Mesenchymal stem cell (in vitro differentiated cells and primary cell): Measurements from ENCODE around the gene CDIP1.

Experiments
- DNase-seq: peaks from one replicate; pipeline ENCODE4 v3.0.0-alpha.2; 2013
- H2AFZ ChIP-seq: one replicate; pipeline ENCODE4 v1.6.1; 2013; ENCODE audit warnings: low read depth, mild to moderate bottlenecking, control low read depth, inconsistent platforms, low read length, moderate library complexity
- H2AK5ac ChIP-seq: 2 replicates; pipeline ENCODE4 v1.6.1; 2013; ENCODE audit warnings: low read length, moderate library complexity, mild to moderate bottlenecking, inconsistent platforms; ENCODE audit not compliant: severe bottlenecking
- H2BK120ac ChIP-seq: one replicate; pipeline ENCODE4 v1.6.1; 2013; ENCODE audit warnings: low read depth, mild to moderate bottlenecking, inconsistent platforms, low read length, moderate library complexity
- H2BK12ac ChIP-seq, 2 experiments: one replicate each; pipeline ENCODE4 v1.6.1; 2013; ENCODE audit warnings: inconsistent platforms in 2 of 2, low read length in 2 of 2, mild to moderate bottlenecking in 2 of 2, moderate library complexity in 2 of 2, control low read depth in 1 of 2
- H2BK15ac ChIP-seq: one replicate; pipeline ENCODE4 v1.6.1; 2013; ENCODE audit warnings: mild to moderate bottlenecking, low read depth, inconsistent platforms; ENCODE audit not compliant: poor library complexity, severe bottlenecking
- H2BK5ac ChIP-seq: 2 replicates; pipeline ENCODE4 v1.6.1; 2013; ENCODE audit warnings: low read depth, mild to moderate bottlenecking, low read length, control low read depth, inconsistent platforms; ENCODE audit not compliant: poor library complexity, severe bottlenecking
- H3K14ac ChIP-seq, 2 experiments: one replicate each; pipeline ENCODE4 v1.6.1; 2013; ENCODE audit warnings: inconsistent platforms in 2 of 2, low read length in 2 of 2, control low read depth in 1 of 2, mild to moderate bottlenecking in 1 of 2, moderate library complexity in 1 of 2
- H3K18ac ChIP-seq, 2 experiments: one replicate each; pipeline ENCODE4 v1.6.1; 2013; ENCODE audit warnings: inconsistent platforms in 2 of 2, low read length in 2 of 2, control low read depth in 1 of 2, low read depth in 1 of 2, mild to moderate bottlenecking in 1 of 2
- H3K23ac ChIP-seq, 2 experiments: one replicate each; pipeline ENCODE4 v1.6.1; 2013; ENCODE audit warnings: inconsistent platforms in 2 of 2, low read length in 2 of 2, mild to moderate bottlenecking in 2 of 2, moderate library complexity in 2 of 2, control low read depth in 1 of 2
- H3K27ac ChIP-seq: 2 replicates; pipeline ENCODE4 v1.5.1; 2013; ENCODE audit warnings: mild to moderate bottlenecking, moderate library complexity, low read length, control low read depth, inconsistent platforms; ENCODE audit not compliant: poor library complexity, severe bottlenecking
- H3K27me3 ChIP-seq, 2 experiments: 2 replicates each; pipeline versions ENCODE4 v1.6.1 to v1.7.0; 2013; ENCODE audit warnings: low read length in 2 of 2, mild to moderate bottlenecking in 2 of 2, moderate library complexity in 2 of 2, control low read depth in 1 of 2, inconsistent platforms in 1 of 2; ENCODE audit not compliant: control insufficient read depth in 1 of 2, insufficient read depth in 1 of 2
- H3K36me3 ChIP-seq, 2 experiments: 2 replicates each; pipeline versions ENCODE4 v1.6.1 to v1.7.0; 2013; ENCODE audit warnings: low read length in 2 of 2, control low read depth in 1 of 2, inconsistent platforms in 1 of 2, low read depth in 1 of 2, mild to moderate bottlenecking in 1 of 2; ENCODE audit not compliant: insufficient read depth in 2 of 2, control insufficient read depth in 1 of 2
- H3K4ac ChIP-seq, 2 experiments: one replicate each; pipeline ENCODE4 v1.6.1; 2013; ENCODE audit warnings: inconsistent platforms in 2 of 2, low read length in 2 of 2, mild to moderate bottlenecking in 2 of 2, moderate library complexity in 2 of 2, control low read depth in 1 of 2, low read depth in 1 of 2
- H3K4me1 ChIP-seq: 2 replicates; pipeline ENCODE4 v1.6.1; 2013; ENCODE audit warnings: low read depth, low read length, control low read depth; ENCODE audit not compliant: control insufficient read depth, insufficient read depth
- H3K4me2 ChIP-seq: 2 replicates; pipeline ENCODE4 v1.6.1; 2013; ENCODE audit warnings: low read length, mild to moderate bottlenecking, inconsistent platforms; ENCODE audit not compliant: poor library complexity, severe bottlenecking
- H3K4me3 ChIP-seq, 2 experiments: 2 replicates each; pipeline versions ENCODE4 v1.5.1 to v1.7.0; 2013; ENCODE audit warnings: low read length in 2 of 2, mild to moderate bottlenecking in 2 of 2, control low read depth in 1 of 2, low read depth in 1 of 2; ENCODE audit not compliant: insufficient read depth in 1 of 2
- H3K79me1 ChIP-seq: replicated peaks from 2 replicates; pipeline ENCODE4 v1.6.1; 2013; ENCODE audit warnings: mild to moderate bottlenecking, control low read depth, low read length, inconsistent platforms; ENCODE audit not compliant: poor library complexity, severe bottlenecking
- H3K9ac ChIP-seq: 2 replicates; pipeline ENCODE4 v1.7.0; 2013; ENCODE audit warnings: mild to moderate bottlenecking, low read length, moderate library complexity
- H3K9me3 ChIP-seq: 2 replicates; pipeline ENCODE4 v1.7.0; 2013; ENCODE audit warnings: mild to moderate bottlenecking, low read length; ENCODE audit not compliant: control insufficient read depth
- H4K8ac ChIP-seq: one replicate; pipeline ENCODE4 v1.6.1; 2013; ENCODE audit warnings: inconsistent platforms, mild to moderate bottlenecking, low read length, moderate library complexity
- H4K91ac ChIP-seq: one replicate; pipeline ENCODE4 v1.6.1; 2013; ENCODE audit warnings: mild to moderate bottlenecking, low read length, inconsistent platforms
- WGBS: methylation state at CpG from one replicate; pipeline ENCODE4 v1.1.7; 2013; ENCODE audit warnings: mixed read lengths; 5-methylcytosine and 5-hydroxymethylcytosine counted together

The CDIP1 gene

GRCh38 chr16:4572715-4573114, 34.1 kb upstream of the CDIP1 start:
- WGBS = 62% methylated on average over 4 of the region's 4 CpGs

DNA sequence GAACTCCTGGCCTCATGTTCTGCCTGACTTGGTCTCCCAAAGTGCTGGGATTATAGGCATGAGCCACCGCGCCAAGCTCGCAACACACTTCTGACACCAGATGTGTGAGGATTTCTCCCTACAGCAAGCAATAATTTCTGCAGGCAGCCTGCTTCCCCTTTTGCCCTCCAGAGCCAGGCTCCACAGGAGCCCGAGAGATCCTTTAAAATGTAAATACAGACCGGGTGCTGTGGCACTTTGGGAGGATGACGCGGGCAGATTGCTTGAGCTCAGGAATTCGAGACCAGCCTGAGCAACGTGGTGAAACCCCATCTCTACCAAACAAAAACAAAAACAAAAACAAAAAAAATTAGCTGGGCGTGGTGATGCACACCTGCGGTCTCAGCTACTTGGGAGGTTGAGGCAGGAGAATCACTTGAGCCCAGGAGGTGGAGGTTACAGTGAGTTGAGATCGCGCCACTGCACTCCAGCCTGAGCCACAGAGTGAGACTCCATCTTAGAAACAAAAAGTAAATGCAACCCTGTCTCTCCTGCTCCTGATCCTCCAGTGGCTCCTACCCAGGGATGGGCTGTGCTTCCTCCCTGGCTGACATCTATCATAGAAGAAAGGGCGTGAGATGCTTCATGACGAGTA, 32.2 kb upstream of the CDIP1 start:
- Histone ChIP-seq H4K91ac (no peak overlapping the region), H3K36me3 (no peaks in the 10 kb centered on the region), H2BK120ac (no peak overlapping the region), H2BK5ac (no peak overlapping the region), H3K4me1 (peaks cover 3% of the 10 kb centered on the region), H3K4me2 (no peak overlapping the region), H3K18ac (no peak overlapping the region), H3K79me1 (no peaks in the 10 kb centered on the region), H3K9me3 (no peaks in the 10 kb centered on the region), H2AK5ac (no peak overlapping the region), H2BK15ac (no peak overlapping the region), H2AFZ (no peak overlapping the region), H3K27me3 (peaks cover 3 to 4% of the 10 kb centered on the region in 2 experiments), H3K23ac (no peak overlapping the region), H4K8ac (no peak overlapping the region), H3K4ac (no peak overlapping the region), H3K27ac (no peak overlapping the region), H3K14ac (no peak overlapping the region), H3K4me3 (no peak overlapping the region), H3K9ac (no peak overlapping the region), H2BK12ac (no peak overlapping the region)
- DNase-seq = peak; percentile 28
- 49% methylated on average over 14 of the region's 15 CpGs for WGBS

More at GRCh38 chr16:4572715-4573114, 34.1 kb upstream of the CDIP1 start:
- Histone ChIP-seq H3K4me3 (no peak overlapping the region), H2BK15ac (no peak overlapping the region), H4K8ac (no peak overlapping the region), H2BK120ac (no peak overlapping the region), H2BK12ac (no peak overlapping the region), H3K4ac (no peak overlapping the region), H2AK5ac (no peak overlapping the region), H3K27ac (no peak overlapping the region), H2AFZ (no peak overlapping the region), H3K9ac (no peak overlapping the region), H3K4me1 (peaks cover 3% of the 10 kb centered on the region), H3K14ac (no peak overlapping the region), H2BK5ac (no peak overlapping the region), H3K9me3 (no peaks in the 10 kb centered on the region), H3K36me3 (no peaks in the 10 kb centered on the region), H3K27me3 (no peaks in the 10 kb centered on the region), H3K4me2 (no peak overlapping the region), H3K23ac (no peak overlapping the region), H4K91ac (no peak overlapping the region), H3K79me1 (no peaks in the 10 kb centered on the region), H3K18ac (no peak overlapping the region)
- no peak for DNase-seq

- H3K4me1 ChIP-seq = peaks cover 3% of the 10 kb centered on the region
- H3K36me3 ChIP-seq = no peaks in the 10 kb centered on the region
- H3K23ac ChIP-seq = no peak overlapping the region
- no peak overlapping the region for H3K18ac ChIP-seq
- no peaks in the 10 kb centered on the region for H3K79me1 ChIP-seq
- no peak overlapping the region for H2AK5ac ChIP-seq
- no peak overlapping the region for H4K91ac ChIP-seq
- no peak overlapping the region for H3K4me3 ChIP-seq
- 73% methylated on average over 5 of the region's 6 CpGs for WGBS
- no peak overlapping the region for H4K8ac ChIP-seq
- no peak overlapping the region for H3K4ac ChIP-seq
- H3K14ac ChIP-seq = no peak overlapping the region
- H2BK5ac ChIP-seq = no peak overlapping the region
- H2BK120ac ChIP-seq = no peak overlapping the region
- H3K9ac ChIP-seq = no peak overlapping the region
- peaks cover 9% of the 10 kb centered on the region in 2 experiments for H3K27me3 ChIP-seq
- H3K4me2 ChIP-seq = no peak overlapping the region
- no peak overlapping the region for H2AFZ ChIP-seq
- H3K27ac ChIP-seq = no peak overlapping the region
- DNase-seq = no peak
- H3K9me3 ChIP-seq = no peaks in the 10 kb centered on the region
- H2BK15ac ChIP-seq = no peak overlapping the region
- H2BK12ac ChIP-seq = no peak overlapping the region
Observed at GRCh38 chr16:4570086-4570485, 31.5 kb upstream of the CDIP1 start.

- Histone ChIP-seq H2BK15ac (no peak overlapping the region), H3K27me3 (peaks cover 16 to 33% of the 10 kb centered on the region in 2 experiments), H4K91ac (no peak overlapping the region), H2AFZ (no peak overlapping the region), H3K18ac (no peak overlapping the region), H2BK120ac (no peak overlapping the region), H3K9me3 (no peaks in the 10 kb centered on the region), H3K14ac (no peak overlapping the region), H3K36me3 (no peaks in the 10 kb centered on the region), H2AK5ac (no peak overlapping the region), H3K4me3 (no peak overlapping the region), H3K4ac (no peak overlapping the region), H3K4me2 (no peak overlapping the region), H3K79me1 (no peaks in the 10 kb centered on the region), H2BK12ac (no peak overlapping the region), H3K23ac (no peak overlapping the region), H3K4me1 (peaks cover 4% of the 10 kb centered on the region), H2BK5ac (no peak overlapping the region), H4K8ac (no peak overlapping the region), H3K27ac (no peak overlapping the region), H3K9ac (no peak overlapping the region)
- 100% methylated on average over 3 of the region's 3 CpGs for WGBS
- no peak for DNase-seq
Observed at GRCh38 chr16:4566144-4566543, 27.6 kb upstream of the CDIP1 start.
